Tibial artery (tissue), 4 donors: ENCODE results near the gene RPTOR.

Experiments used
- DNase-seq, 2 donors: peaks; one replicate each; pipeline ENCODE4 v3.0.0-alpha.2; 2019
- H3K27ac ChIP-seq, 2 donors: fragments of 200-600 bp; sonication (generic) in 1 of 2; 1 replicate in 1 of 2; 2 replicates in 1 of 2; pipeline ENCODE4 v1.5.1; 2018 to 2019; ENCODE audit warnings: mild to moderate bottlenecking in 1 of 2
- H3K27me3 ChIP-seq, 2 donors: fragments of 200-600 bp; sonication (generic) in 1 of 2; one replicate each; pipeline versions ENCODE4 v1.5.1 to v1.6.0; 2016 to 2019
- H3K36me3 ChIP-seq, 3 donors: fragments of 200-600 bp; sonication (generic) in 2 of 3; one replicate each; pipeline ENCODE4 v1.5.1; 2016 to 2019; ENCODE audit warnings: mild to moderate bottlenecking in 2 of 3
- H3K4me1 ChIP-seq, 4 donors: fragments of 200-600 bp; sonication (generic) in 2 of 4; 1 replicate in 3 of 4; 2 replicates in 1 of 4; pipeline ENCODE4 v1.5.1; 2016 to 2019
- H3K4me3 ChIP-seq, 2 donors: fragments of 200-600 bp; sonication (generic) in 1 of 2; 1 replicate in 1 of 2; 2 replicates in 1 of 2; pipeline ENCODE4 v1.5.1; 2018 to 2019; ENCODE audit warnings: mild to moderate bottlenecking in 2 of 2
- H3K9me3 ChIP-seq, 3 donors: fragments of 200-600 bp; sonication (generic) in 1 of 3; one replicate each; pipeline ENCODE4 v1.5.1; 2016 to 2019
- intact Hi-C: fragments of 100-400 bp; cut with DNase I; formaldehyde crosslinking; loops from one replicate; pipeline ENCODE4 v1.15.0; 2023; ENCODE audit warnings: low total_unique reads
- TF ChIP-seq, protein P1 (sequence below), 2 experiments: fragments of 200-600 bp in 1 of 2; fragments of 450-650 bp in 1 of 2; IDR thresholded peaks; one replicate each; pipeline ENCODE4 v1.5.1; 2017 to 2019; ENCODE audit warnings: antibody characterized with exemption in 2 of 2, mild to moderate bottlenecking in 1 of 2, moderate library complexity in 1 of 2

Gene RPTOR

DNA sequence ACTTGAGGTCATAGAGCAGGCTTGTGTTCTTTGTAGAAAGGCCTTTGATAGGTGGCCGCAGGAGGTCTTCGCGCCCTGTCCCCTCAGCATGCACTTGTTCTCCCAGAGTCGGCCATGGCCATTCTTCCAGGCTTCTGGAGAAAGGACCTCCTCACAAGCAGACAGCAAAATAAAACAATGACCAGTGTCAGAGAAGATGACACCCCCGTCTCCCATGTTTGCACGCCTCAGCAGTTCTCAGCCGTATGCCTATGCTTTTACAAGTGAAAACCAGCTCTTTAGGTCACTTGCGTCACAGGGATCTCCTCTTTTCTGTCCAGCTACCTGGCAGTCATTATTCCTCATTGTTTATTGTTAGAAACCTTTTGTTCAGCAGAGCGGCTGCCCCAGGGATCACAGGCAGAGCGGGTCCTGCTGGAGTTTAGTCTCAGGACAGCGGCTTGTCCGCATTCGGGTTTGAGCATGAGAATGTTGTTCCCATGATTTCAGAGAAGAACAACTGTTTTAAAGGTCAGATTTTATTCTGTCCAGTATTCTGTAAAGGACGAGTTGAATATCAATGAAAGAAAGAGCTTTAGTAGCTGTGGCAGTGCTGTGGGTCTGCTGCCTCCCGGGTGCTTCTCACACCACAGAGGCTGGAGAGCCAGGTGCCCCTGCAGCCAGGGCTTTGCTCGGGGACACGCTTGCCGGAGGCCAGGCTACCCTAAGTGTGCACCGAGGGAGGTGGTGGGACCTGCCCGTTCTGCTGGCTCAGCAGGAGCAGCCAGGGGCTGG is 123.9 kb downstream of the RPTOR start:
- no peak overlapping the region for H3K4me3 ChIP-seq
- H3K27ac ChIP-seq, result no peak overlapping the region
- no peaks in the 10 kb centered on the region for H3K27me3 ChIP-seq
- H3K36me3 ChIP-seq, result no peaks in the 10 kb centered on the region
- peak in 1 of 2 donors; percentile 13 for DNase-seq
- intact Hi-C loops, result no loop called here
- H3K4me1 ChIP-seq, result peaks cover 0 to 6% (median 0%) of the 10 kb centered on the region in 4 donors
- TF ChIP-seq, protein P1, sequence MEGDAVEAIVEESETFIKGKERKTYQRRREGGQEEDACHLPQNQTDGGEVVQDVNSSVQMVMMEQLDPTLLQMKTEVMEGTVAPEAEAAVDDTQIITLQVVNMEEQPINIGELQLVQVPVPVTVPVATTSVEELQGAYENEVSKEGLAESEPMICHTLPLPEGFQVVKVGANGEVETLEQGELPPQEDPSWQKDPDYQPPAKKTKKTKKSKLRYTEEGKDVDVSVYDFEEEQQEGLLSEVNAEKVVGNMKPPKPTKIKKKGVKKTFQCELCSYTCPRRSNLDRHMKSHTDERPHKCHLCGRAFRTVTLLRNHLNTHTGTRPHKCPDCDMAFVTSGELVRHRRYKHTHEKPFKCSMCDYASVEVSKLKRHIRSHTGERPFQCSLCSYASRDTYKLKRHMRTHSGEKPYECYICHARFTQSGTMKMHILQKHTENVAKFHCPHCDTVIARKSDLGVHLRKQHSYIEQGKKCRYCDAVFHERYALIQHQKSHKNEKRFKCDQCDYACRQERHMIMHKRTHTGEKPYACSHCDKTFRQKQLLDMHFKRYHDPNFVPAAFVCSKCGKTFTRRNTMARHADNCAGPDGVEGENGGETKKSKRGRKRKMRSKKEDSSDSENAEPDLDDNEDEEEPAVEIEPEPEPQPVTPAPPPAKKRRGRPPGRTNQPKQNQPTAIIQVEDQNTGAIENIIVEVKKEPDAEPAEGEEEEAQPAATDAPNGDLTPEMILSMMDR (IDR thresholded peaks at IDR 0.05), result no peak
- H3K9me3 ChIP-seq, result no peaks in the 10 kb centered on the region

DNA sequence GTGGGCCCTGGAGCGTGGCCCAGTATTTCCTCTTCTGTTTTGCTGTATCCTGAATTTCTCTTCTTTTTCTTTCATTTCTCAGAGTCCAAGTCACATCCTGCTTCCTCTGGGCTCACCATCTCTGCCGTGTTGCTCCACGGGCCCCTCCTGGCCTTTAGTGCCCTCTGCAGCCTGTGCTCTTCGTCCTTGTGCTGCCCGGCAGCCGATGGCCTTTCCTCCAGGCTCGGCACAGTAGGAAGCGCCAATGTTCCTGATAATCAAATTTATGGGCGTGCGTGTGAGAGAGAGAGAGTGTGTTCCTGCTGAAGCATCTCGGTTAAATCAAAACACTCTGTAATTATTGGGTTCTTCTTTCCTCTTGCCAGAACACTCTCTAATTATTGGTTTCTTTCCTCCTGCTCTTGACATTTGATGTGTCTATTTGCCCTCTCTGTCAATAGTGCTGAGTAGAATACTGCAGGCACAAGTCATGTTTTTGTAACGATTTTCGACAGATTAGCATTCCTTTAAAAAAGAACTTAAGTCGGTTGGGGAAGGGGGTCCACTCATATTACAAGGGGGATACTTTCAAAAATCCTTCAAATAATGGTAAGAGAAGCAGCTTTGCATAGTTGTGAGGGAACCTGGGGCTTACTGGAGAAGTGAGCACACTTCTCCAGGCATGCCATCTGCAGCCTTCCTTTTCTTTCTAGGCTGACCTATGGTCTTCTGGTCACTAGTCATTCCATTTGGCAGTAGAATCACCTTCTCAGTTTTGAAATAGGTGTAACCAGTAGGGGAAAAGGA is 126.6 kb downstream of the RPTOR start:
- no peak for DNase-seq
- Histone ChIP-seq H3K9me3 (no peaks in the 10 kb centered on the region), H3K36me3 (no peaks in the 10 kb centered on the region), H3K27ac (no peak overlapping the region), H3K4me3 (no peak overlapping the region), H3K27me3 (no peaks in the 10 kb centered on the region), H3K4me1 (no peaks in the 10 kb centered on the region)
- TF ChIP-seq, protein P1 (IDR thresholded peaks at IDR 0.05), result no peak
- intact Hi-C loops, result no loop called here

DNA sequence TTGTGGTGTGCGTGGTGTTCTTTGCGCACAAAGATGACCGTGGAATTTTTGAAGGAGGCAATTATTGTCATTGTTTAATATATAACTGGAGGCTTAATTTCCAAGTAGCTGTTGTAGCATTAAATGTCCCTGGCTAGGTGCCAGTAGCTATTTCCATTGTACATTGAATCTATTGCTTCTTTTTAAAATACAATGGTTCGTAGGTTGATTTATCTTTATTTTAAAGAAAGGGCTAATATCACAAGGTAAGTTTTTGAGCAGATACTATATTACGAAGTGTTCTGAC is 127.1 kb downstream of the RPTOR start:
- H3K4me3 ChIP-seq, result no peak overlapping the region
- TF ChIP-seq, protein P1 (IDR thresholded peaks at IDR 0.05), result no peak
- H3K27me3 ChIP-seq, result no peaks in the 10 kb centered on the region
- H3K9me3 ChIP-seq, result no peaks in the 10 kb centered on the region
- DNase-seq, result no peak
- H3K27ac ChIP-seq, result no peak overlapping the region
- no peaks in the 10 kb centered on the region for H3K4me1 ChIP-seq
- H3K36me3 ChIP-seq, result no peaks in the 10 kb centered on the region
- intact Hi-C loops, result no loop called here

- Histone ChIP-seq H3K4me3 (no peak overlapping the region), H3K27me3 (no peaks in the 10 kb centered on the region), H3K36me3 (no peaks in the 10 kb centered on the region), H3K9me3 (no peaks in the 10 kb centered on the region), H3K4me1 (no peaks in the 10 kb centered on the region), H3K27ac (no peak overlapping the region)
- TF ChIP-seq, protein P1 (IDR thresholded peaks at IDR 0.05), result no peak
- intact Hi-C loops, result no loop called here
- DNase-seq, result no peak
Observed at GRCh38 chr17:80673152-80673920, 128.7 kb downstream of the RPTOR start.

DNA sequence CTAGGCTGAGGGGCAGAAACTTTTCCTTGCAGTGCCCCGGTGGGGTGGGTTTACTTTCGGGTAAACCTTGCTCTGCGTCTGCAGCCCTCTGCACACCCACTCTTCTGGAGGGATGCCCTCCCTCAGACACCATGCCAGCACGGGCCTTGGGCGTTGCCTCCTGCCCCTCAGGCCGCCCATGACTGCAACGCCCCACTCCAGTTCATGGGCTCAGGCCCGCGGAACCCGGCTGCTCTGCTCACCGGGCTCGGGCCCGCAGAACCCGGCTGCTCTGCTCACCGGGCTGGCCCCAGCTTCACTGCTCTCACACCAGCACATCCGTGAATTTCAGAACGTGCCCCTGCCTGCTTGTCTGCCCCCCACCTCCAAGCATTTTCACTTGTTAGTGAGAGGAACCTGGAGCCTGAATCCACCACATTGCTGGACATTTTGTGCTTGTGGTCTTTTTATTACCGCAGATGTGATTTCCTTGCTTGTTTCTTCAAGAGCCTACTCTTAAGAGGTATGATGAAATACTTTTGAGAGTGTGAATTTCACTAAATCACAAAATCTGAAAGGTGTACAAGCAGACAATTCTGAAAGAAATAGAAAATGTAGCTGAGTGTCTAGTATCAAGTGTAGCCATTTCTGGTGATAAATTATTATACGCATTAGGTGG is 130.9 kb downstream of the RPTOR start:
- no peak overlapping the region for H3K4me3 ChIP-seq
- no peak overlapping the region for H3K27ac ChIP-seq
- H3K9me3 ChIP-seq, result no peaks in the 10 kb centered on the region
- intact Hi-C loops, result no loop called here
- no peak for DNase-seq
- no peaks in the 10 kb centered on the region for H3K4me1 ChIP-seq
- H3K27me3 ChIP-seq, result no peaks in the 10 kb centered on the region
- no peaks in the 10 kb centered on the region for H3K36me3 ChIP-seq
- TF ChIP-seq, protein P1 (IDR thresholded peaks at IDR 0.05), result no peak
